Epithelial cell of esophagus (primary cell): ENCODE data around the gene MRC2.

Experiments
- DNase-seq: peaks from one replicate; pipeline ENCODE4 v3.0.0; 2010; ENCODE audit warnings: low read depth
- H3K4me3 ChIP-seq: 2 replicates; pipeline ENCODE4 v1.5.1; 2011; ENCODE audit warnings: mild to moderate bottlenecking, low read length, control low read depth
- TF ChIP-seq, protein P1 (sequence below): IDR thresholded peaks from 2 replicates; pipeline ENCODE4 v1.5.1; 2011; ENCODE audit warnings: low read depth, mild to moderate bottlenecking, low read length, control low read depth, inconsistent platforms; ENCODE audit not compliant: insufficient read depth; ENCODE audit errors: missing control alignments

MRC2 gene

DNA sequence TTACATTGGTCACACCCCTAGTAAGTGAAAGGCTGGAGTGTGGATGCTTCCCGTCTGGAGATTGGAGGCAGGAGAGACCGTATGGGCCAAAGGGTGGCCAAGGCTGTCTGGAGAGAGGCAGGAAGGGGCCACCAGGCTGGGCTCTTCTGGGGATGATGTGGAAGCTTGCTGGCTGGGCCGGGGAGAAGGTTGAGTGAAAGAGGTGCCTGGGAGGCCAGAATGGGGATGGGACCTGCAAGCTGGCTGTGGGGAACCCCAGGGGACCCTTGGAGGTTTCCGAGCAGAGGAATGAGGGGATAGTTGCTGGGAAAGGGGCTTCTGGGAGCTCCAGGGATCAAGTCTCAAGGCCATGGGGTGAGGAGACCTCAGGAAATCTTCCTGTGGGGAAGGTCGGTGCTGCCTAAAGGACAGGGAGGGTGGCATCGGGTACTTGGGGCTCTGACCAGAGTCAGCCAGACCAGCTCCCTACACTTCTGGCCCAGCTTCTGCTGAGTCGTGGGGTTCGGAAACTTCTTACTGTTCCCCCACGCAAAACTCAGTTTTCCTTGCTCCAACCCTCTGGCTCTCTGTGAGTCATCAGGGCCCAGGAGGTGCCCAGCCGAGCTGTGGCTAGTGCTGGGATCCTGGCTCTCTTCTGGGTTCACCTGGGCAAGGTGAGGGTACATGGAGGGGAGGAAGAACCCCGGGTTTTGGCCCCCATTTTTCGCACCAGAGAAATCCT lies 3.1 kb downstream of the MRC2 start:
- TF ChIP-seq, protein P1, sequence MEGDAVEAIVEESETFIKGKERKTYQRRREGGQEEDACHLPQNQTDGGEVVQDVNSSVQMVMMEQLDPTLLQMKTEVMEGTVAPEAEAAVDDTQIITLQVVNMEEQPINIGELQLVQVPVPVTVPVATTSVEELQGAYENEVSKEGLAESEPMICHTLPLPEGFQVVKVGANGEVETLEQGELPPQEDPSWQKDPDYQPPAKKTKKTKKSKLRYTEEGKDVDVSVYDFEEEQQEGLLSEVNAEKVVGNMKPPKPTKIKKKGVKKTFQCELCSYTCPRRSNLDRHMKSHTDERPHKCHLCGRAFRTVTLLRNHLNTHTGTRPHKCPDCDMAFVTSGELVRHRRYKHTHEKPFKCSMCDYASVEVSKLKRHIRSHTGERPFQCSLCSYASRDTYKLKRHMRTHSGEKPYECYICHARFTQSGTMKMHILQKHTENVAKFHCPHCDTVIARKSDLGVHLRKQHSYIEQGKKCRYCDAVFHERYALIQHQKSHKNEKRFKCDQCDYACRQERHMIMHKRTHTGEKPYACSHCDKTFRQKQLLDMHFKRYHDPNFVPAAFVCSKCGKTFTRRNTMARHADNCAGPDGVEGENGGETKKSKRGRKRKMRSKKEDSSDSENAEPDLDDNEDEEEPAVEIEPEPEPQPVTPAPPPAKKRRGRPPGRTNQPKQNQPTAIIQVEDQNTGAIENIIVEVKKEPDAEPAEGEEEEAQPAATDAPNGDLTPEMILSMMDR: no peak
- no peak overlapping the region for H3K4me3 ChIP-seq
- DNase-seq: peak; percentile 35

DNA sequence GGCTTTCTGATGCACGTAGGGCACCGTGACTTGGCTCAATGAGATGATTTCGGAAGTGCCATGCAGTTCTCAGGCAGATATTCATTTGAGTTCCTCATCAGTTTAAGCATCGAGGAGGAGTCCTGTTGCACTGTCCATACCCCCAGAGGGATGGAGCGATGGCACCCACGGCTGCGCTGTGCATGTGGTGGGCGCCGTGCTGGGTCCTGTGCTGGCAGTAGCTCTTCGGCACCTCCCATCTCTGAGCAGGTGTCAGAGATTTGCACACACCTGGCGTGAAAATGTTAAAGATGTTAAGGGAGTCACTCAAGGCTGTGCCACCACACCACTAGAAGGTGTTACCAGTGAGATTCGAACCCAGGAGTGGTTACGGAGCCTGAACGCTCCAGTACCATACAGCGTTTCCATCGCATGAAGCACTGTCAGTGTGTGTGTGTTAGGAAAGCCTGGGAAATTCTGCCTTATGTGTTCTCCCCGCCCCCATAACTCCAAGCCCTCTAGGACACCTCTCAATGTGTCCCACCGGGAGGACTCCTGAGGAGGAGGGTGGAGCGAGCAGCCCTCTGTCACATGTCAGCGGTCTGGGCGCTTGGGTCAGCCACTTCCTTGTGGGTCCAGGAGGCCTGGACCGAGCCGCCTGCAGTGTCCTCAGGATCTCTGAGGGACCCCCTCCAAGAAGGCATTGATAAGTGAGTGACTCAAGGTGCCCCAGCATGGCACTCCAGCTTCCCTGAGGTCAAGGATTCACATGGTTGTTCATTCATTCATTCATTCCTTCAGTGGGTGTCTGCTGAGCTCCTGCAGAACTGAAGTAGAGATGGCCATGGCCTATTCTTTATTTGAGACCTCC lies 3.8 kb downstream of the MRC2 start:
- DNase-seq: no peak
- H3K4me3 ChIP-seq: no peak overlapping the region
- TF ChIP-seq, protein P1: no peak

DNA sequence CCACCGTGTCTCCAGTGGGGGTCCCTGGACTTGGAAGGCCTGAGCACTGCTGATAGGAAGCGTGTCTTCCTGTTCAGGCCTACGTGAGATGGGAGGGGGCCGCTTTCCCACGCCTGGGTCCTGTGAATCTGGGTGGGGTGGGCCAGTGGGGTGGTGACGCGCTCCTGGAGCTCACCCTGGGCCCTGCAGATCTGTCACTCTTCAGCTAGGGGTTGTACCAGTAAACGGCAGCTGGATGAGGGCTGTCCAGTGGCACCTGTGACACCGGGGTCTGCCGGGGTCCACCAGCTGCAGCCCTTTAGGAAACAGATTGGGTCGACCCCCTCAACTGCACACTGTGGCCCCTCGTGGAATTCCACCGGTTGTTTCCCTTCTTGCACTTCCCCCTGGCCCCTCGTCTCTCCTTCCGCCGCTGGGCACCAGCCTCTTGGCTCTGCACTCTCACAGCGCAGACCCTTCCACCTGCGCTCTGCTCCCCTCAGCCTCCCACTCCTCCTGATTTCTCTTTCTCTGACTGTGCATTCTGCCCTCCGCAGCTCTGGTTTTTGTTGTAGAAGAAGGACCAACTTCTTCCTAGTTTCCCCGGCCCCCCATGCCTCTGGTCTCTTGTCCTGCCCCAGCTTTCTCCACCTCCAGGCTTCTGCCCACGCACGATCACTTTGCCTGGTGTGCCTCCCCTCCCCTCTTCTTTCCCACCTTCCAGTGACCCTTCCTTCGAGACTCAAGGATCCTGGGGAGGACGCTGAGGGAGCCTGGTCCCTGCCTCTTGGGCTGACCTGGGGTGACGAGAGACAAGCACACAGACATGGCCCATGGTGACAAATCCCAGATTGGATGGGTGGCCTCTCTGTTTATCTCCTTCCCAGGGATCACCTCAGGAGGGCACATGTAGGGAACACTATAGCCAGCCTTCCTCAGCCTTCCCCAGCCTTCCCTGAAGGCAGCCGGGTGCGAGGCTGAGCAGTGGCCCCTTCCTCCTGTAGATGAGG lies 4.8 kb downstream of the MRC2 start:
- TF ChIP-seq, protein P1: no peak
- no peak overlapping the region for H3K4me3 ChIP-seq
- DNase-seq: no peak

DNA sequence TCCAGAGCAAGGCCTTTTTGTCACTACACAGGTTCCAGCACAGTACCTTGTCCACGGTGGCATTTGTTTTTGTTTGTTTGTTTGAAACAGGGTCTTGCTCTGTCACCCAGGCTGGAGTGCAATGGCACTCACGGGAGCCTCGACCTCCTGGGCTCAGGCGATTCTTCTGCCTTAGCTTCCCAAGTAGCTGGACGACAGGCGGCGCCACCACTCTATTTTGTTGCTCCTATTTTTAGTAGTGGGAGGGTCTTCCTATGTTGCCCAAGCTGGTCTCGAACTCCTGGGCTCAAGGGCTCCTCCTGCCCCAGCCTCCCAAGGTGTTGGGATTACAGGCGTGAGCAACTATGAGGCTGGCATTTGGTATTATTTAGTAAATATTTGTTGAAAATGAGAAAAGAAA lies 10.3 kb downstream of the MRC2 start:
- TF ChIP-seq, protein P1: no peak
- no peak for DNase-seq
- H3K4me3 ChIP-seq: no peak overlapping the region

DNA sequence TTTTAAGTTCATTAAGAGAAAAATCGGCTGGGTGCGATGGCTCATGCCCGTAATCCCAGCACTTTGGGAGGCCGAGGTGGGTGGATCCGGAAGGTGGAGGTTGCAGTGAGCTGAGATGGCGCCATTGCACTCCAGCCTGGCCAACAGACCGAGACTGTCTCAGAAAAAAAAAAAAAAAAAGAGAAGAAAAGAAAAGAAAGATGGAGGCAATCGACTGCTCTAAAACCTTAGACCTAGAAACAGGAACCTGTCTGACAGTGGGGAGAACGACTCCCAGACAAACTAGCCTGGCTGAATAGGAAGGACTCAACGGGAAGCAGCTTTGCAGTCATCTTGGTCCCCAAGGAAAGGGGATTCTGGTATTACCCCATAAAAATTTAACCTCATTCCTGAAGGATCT lies 13.7 kb downstream of the MRC2 start:
- TF ChIP-seq, protein P1: no peak
- DNase-seq: no peak
- H3K4me3 ChIP-seq: no peak overlapping the region

DNA sequence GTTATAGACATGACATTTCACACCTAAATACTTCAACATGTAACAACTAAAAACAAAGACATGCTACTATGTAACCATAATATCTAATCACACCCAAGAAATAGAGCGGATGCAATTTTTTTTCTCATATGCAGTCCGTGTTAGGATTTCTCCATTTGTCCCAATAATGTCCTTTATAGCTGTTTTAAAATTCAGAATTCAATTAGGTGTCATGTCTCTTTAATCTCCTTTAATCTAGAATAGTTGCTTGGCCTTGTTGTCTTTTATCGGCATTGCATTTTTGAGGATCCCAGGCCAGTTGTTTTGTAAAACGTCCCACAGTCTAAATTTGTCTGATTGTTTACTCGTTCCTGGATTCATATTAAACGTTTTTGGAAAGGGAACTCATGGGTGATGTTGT lies 14.5 kb downstream of the MRC2 start:
- H3K4me3 ChIP-seq: no peak overlapping the region
- TF ChIP-seq, protein P1: no peak
- DNase-seq: no peak
